NCI-H1105 treated with DMSO at 0.1 percent for 48 hours (cell line): ENCODE measurements around the gene HDAC9.

ENCODE experiments used
- DNase-seq: peaks from one replicate; lab custom pipeline; 2025; lab: John Stamatoyannopoulos, UW

HDAC9 gene

DNA sequence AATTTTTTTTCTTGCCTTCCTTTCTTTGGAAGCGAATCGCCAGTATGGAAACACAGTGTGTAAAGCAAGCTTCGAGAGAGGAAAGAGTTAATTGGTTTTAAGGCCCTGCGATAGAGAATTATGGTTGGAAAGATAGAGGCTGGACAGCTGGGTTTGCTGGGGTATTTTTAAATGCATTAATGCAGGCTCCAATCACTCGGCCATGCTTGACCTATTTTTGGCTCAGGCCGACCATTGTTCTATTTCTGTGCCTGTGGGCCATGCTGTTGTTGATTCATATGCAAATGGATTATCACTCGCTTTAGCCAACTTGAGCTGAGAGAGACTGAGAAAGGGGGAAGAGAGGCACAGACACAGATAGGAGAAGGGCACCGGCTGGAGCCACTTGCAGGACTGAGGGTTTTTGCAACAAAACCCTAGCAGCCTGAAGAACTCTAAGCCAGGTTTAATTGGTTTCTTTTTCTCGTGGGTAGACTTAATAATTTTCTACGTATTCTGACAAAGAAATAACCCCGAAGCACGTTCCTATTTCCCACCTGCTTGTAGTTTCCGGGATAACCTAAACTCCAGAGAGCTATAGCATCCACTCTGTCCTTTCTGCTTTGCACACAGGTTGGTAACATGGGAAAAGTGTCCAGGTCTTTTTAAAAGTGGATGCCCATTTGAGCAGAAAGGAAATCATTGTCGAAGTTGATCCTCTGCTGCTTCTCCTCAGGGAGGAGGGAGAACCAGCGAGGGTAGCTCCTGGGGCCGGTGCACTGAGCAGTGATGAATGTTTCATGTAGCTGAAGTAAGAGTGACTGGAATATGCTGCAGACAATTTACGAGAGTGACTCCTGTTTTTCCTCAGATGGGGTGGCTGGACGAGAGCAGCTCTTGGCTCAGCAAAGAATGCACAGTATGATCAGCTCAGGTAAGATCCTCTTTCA, at the start of gene HDAC9:
HDAC9 (plus strand) TSS at position 338 of the 929 bp plus-strand sequence; CDS start at position 892, 554 bp downstream.
- DNase-seq = peak; percentile 87

GRCh38 chr7:18445916-18446520, 49.5 kb upstream of the HDAC9 start:
- no peak for DNase-seq

DNA sequence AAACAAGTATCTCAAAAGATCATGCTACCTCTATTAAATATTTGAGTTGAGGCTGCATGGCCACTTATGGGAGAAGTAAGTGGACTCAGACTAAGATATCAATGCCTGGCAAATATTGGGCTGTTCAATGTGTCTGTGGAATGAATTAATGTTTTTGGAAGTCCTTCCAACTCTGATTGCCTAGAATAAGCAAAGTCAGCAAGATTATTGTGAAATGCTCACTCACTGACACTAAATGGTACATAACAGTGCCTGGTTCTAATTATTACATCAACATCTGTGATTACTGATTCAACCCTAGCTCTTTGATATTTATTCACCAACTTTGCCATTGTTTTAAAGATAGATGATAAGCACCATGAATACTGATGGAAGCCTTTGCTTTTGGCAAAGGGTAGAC, 45.5 kb upstream of the HDAC9 start:
- DNase-seq = no peak

GRCh38 chr7:18455606-18456005, 39.9 kb upstream of the HDAC9 start:
- DNase-seq = no peak

GRCh38 chr7:18457832-18458231, 37.7 kb upstream of the HDAC9 start:
- peak; percentile 82 for DNase-seq

DNA sequence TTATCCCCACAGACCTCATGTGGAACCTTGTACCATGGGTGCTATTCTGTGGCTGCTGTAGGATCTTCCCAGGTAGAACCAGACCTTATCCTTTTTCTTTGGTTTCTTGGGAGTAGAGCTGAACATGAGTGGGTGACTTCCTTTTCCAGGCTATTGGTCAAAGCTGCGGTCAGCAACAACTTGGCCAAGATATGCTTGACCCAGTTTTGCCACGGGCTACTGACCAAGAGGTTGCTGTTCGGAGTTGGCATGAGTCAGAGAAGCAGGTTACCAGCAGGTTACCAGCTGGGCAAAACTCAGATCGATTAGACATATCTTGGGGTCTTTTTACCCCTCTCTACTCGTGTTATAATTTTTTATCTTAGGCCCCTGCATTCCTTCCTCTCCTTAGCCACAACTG, 36.7 kb upstream of the HDAC9 start:
- DNase-seq = no peak

GRCh38 chr7:18459484-18460245, 35.9 kb upstream of the HDAC9 start:
- no peak for DNase-seq

GRCh38 chr7:18461785-18462467, 33.6 kb upstream of the HDAC9 start:
- no peak for DNase-seq

DNA sequence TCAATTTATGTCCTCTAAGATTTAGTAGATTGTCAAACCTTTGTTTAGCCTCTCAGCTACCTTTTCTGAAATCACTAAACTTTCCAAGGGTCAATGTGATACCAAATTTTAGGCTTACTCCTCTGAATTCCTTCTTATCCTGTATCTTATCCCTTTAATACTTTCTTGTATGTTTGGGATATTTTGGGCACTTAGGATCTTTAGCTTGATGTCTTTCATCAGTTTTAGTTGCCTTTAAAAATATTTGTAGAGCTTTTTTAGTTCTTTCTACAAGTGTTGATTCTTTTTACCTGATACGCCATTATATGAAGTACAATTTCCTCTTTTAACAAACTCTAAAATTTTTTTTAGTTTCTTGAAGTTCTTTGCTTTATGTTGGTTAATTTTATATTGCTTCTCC, 30.7 kb upstream of the HDAC9 start:
- DNase-seq = no peak

- DNase-seq = no peak
Observed at GRCh38 chr7:18467011-18467410, 28.5 kb upstream of the HDAC9 start.

DNA sequence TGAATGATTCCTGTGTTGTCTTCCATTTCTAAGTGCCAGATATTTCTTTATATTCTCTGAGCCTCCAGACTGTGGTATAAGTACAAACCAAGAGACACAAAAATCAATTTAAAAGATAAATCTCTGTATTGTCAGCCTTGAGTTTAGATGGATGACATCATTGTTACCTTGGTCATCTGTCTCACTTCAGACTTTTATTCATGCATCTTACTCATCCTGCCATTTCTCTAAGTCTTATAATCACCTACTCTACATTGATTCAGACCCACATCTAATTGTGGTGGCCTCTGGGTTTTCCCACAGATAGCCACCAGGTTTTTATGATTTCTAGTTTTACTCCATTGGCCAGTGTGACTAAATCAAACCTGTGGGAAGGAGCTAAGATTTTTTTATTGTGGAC, 26.8 kb upstream of the HDAC9 start:
- DNase-seq = no peak

DNA sequence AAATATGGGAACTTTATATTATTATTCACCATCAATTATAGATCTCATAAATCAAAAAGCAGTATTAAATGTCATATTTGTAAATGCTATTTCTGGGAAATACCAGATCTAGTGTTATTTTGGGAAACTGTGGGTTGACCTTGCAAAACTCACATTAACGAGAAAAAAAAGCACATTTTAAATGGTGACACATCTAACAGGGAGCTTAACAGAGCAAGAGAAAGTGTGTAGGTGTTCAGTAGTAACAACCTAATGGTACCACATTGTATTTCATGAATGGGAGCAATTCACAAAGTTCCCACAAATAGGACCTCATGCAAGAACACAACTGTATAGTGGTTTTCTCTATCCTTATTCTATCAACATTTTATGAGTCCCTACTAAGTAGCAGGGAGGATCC, 26.2 kb upstream of the HDAC9 start:
- no peak for DNase-seq

DNA sequence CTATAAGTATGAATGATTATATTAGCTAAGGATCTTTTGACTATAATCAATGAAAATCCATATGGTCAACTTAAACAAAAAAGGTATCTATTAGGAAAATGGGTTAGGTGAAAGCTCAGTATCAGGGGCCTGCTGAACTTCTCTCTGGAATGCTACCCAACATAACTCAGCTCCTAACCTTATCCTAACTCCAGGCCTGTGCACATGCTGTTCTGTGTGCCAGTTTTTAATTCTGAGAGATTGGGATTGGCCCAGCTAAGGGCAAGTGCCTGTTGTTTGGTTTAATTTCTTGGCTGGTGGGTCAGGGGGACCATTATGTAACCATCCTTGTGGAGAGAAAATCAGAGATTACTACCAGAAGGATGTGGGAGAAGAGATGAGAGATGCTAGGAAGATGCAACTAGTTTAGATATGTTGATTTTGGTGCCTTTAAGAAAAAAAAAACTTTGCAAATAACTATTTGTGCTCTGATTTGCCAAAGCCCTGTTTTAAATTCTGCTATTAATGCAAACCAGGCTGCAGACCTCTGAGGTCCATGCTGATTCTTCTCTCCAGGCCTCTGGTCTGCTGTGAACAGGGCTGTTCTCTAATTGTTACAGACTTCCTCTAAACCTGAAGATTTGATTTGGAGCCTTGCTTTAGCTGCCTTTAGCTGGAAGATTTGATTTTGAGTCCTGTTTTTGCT, 23.9 kb upstream of the HDAC9 start:
- DNase-seq = no peak

DNA sequence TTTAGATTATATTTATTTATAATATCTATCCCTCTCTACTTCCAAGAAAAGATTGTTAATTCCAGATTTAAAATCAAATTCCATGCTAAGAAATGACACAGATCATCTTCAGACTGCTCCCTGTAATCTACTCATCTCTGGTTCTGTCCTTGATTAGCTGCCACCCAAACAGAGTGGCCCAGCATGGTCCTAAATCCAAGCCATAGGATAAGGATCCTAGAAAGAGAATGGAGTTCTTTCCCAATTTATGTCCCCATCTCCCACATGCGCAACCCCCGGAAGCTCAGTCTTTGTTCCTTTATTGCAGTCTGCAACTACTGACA, 23.4 kb upstream of the HDAC9 start:
- DNase-seq = no peak

GRCh38 chr7:18473119-18473518, 22.4 kb upstream of the HDAC9 start:
- no peak for DNase-seq

DNA sequence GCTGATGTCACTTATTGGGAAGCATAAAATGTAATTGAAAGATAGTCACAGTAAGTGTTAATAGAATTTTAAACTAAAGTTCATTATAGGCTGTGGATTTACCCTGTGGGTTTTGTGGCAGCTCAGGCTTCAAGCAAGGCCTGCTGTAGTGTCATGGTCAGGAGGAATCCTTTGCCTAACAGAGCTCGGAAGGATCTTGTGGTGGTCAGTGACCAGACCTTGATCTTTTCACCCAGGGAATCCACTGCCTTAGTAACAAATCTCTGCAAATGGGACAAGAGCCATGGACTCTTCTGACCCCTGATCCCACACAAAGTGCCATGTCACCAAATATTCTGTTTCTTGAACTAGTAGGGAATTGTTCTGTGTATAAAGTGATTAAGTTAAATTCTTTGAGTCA, 20.6 kb upstream of the HDAC9 start:
- no peak for DNase-seq

DNA sequence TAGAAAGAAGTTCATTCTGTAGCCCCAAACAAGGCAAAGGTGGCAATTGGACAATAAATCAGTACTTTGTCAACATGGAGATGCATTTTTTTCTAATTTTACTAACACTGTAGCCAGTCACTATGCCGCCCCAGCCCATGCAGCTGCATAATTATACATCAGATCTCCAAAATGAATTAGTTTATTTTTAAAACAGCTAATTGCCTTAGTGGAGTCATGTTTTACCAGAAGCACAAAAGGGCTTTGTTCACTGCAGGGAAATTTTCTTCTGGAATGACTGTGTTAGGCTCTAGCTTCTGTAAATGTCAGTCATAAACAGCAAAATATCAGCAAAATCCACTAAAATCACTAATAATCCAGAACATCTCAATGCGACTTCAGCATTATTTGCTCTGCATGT, 20.1 kb upstream of the HDAC9 start:
- no peak for DNase-seq

- DNase-seq = no peak
Observed at GRCh38 chr7:18481776-18482175, 13.8 kb upstream of the HDAC9 start.

- no peak for DNase-seq
Observed at GRCh38 chr7:18488049-18488448, 7.5 kb upstream of the HDAC9 start.

DNA sequence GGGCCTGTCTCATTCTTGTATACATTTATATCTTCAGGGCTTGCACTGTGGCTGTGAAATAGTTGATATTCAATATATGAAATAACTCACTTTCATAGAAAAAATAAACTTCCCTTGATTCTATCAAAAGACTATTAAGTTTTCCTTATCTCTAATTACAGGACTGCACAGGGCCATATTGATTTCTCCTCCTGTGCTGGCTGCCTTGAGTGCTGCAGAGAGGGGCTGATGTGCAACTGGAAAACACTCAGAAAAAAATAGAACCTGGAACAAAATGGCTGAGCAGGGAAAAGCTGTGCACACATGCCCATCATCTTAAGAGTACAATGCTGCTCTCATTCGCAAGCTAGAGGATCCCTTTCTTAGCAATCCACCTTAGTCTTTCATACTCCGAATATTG, 5.9 kb upstream of the HDAC9 start:
- DNase-seq = no peak

GRCh38 chr7:18491871-18492270, 3.7 kb upstream of the HDAC9 start:
- DNase-seq = no peak

DNA sequence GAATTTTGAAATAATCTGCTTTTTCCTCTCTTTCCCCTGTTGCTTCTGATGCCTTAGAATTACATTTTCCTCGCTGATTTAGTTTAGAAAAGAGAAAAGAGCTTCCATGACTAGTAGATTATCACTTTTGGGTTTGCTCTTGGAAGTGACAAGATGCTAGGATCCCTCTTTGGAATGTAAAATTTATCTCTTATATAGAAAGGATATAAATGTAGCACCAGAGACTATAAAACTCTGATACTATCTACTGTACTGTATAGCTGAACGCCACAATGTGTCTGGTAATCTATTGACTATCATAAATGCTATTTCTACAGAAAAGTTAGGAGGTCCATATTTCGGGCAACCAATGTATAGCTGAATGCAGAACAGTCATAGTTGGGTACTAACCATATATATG, 1.1 kb upstream of the HDAC9 start:
- DNase-seq = no peak
